HG02884 (cell line): ENCODE data around the gene CCDC81.

Experiments used
- ATAC-seq: cut with Tn5 transposase; IDR thresholded peaks from one replicate; pipeline ENCODE4 v1.9.1; 2021; ENCODE audit warnings: mild to moderate bottlenecking, moderate library complexity; ENCODE audit not compliant: unreplicated experiment

CCDC81 gene

GRCh38 chr11:86438685-86439084 lies 64.0 kb downstream of the CCDC81 start:
- no peak for ATAC-seq

- ATAC-seq = no peak
These were observed 65.6 kb downstream of the CCDC81 start for GRCh38 chr11:86440305-86440716.

GRCh38 chr11:86440843-86441242 lies 66.2 kb downstream of the CCDC81 start:
- ATAC-seq = no peak

- no peak for ATAC-seq
These were observed 67.7 kb downstream of the CCDC81 start for GRCh38 chr11:86442420-86442819.

- ATAC-seq = no peak
These were observed 68.1 kb downstream of the CCDC81 start for GRCh38 chr11:86442827-86443226.

- peak; percentile 43 for ATAC-seq
These were observed 68.7 kb downstream of the CCDC81 start for GRCh38 chr11:86443415-86443814.

- no peak for ATAC-seq
These were observed 70.3 kb downstream of the CCDC81 start for GRCh38 chr11:86444981-86445380.

- ATAC-seq = no peak
These were observed 71.7 kb downstream of the CCDC81 start for GRCh38 chr11:86446163-86446923.

GRCh38 chr11:86446924-86447285 lies 72.2 kb downstream of the CCDC81 start:
- ATAC-seq = no peak

- peak; percentile 33 for ATAC-seq
These were observed 73.2 kb downstream of the CCDC81 start for GRCh38 chr11:86447763-86448480.

GRCh38 chr11:86449993-86450629 lies 75.4 kb downstream of the CCDC81 start:
- ATAC-seq = no peak

- ATAC-seq = no peak
These were observed 78.8 kb downstream of the CCDC81 start for GRCh38 chr11:86453290-86454030.

GRCh38 chr11:86456075-86456939 lies 81.6 kb downstream of the CCDC81 start:
- ATAC-seq = peak; percentile 76

- ATAC-seq = no peak
These were observed 83.8 kb downstream of the CCDC81 start for GRCh38 chr11:86458294-86459001.

GRCh38 chr11:86459002-86459385 lies 84.3 kb downstream of the CCDC81 start:
- no peak for ATAC-seq

GRCh38 chr11:86459682-86460460 lies 85.2 kb downstream of the CCDC81 start:
- ATAC-seq = no peak

- no peak for ATAC-seq
These were observed 86.0 kb downstream of the CCDC81 start for GRCh38 chr11:86460461-86461385.

GRCh38 chr11:86461892-86462291 lies 87.2 kb downstream of the CCDC81 start:
- ATAC-seq = no peak
